HG03159 (cell line): ENCODE measurements around the gene TRMT1.

Experiments
- ATAC-seq: cut with Tn5 transposase; IDR thresholded peaks from one replicate; pipeline ENCODE4 v1.9.1; 2021; ENCODE audit warnings: mild to moderate bottlenecking, moderate library complexity; ENCODE audit not compliant: unreplicated experiment

Gene TRMT1

GRCh38 chr19:13074378-13074777 is 42.2 kb downstream of the TRMT1 start:
- no peak for ATAC-seq

DNA sequence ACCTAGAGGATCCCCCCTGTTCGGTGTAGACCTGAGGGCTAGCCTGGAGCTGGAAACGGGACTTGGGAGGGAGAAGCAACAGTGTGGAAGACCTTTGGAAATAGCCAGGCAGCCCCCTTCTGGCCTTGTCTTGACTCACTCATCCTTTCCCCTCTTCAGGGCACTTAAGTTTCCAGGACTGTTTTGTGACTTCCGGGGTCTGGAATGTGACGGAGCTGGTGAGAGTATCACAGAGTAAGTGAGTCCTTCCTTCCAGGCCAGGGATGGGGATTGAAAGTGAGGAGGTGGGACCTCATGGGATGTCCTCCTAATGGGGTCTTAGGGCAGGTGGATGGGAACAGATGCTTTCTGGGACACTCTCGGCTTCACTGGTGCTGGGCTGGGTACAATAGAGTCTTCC is 43.3 kb downstream of the TRMT1 start:
- ATAC-seq: no peak

DNA sequence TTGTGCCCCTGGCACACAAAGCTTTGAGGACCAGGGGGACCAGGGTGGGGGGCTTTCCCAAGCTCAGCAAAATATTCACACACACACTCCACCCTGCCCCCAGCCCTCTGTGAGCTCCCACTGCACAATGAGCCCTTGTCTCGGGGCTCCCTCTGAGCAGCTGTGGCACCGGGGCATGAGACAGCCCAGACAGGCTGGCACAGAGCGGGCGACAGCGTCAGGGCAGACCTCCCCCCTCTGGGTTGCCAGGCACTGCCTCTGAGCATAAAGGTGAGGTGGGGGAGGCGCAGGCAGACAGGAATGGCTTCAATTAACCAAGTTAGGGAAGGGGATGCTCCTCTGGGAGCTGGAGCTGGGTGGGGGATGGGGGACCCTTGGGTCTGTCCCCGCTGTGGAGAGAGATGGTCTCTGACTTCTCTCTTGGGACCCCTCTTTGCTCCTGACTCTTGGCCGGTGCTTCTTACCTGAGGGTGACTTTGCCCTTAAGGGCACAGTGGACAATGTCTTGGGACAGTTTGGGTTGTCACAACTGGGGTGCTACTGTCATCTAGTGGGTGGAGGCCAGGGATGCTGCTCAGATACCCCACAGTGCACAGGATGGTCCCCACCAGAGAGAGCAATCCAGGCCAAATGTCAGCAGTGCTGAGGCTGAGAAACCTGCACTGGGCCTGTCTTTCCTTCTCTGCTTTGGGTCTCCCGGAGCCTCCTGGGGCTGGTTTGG is 44.2 kb downstream of the TRMT1 start:
- no peak for ATAC-seq

DNA sequence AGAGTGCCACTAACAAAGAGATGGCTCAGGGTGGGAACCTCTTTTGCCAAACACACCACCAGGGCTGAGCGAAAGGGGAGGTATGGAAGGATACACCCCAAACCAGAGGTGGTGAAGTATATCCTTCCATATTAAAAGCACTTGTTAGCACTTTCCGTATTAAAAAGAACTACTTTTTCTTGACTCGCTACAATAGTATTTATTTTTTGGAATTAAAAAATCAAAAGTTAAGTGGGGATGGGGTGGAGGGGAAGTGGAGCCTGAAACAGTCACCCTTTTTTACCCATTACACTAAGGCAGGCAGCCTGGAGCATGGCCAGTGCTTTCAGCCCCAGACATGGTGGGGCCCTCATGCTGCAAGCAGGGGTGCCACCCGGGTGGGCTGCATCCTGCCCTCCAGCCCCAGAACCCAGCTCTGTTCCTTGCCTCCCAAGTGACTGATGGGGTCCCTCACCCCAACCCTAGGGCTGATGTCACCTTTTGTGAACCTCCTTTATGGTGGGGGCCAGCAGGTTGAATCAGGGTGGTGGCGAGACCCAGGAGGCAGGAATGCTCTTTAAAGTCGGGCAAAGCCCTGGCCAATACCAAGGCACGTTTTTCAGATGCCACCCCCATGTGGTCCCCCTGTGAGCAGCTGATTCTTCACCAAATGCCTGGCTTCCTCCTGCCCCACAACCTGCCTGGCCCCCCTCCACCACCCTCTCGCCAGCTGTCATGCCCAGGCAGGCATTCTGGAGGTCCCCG is 44.9 kb downstream of the TRMT1 start:
- ATAC-seq: no peak

- no peak for ATAC-seq
Measured at GRCh38 chr19:13070425-13071140, 46.0 kb downstream of the TRMT1 start.

GRCh38 chr19:13069415-13070359 is 46.9 kb downstream of the TRMT1 start:
- ATAC-seq: no peak

GRCh38 chr19:13068085-13068846 is 48.3 kb downstream of the TRMT1 start:
- no peak for ATAC-seq

- ATAC-seq: no peak
Measured at GRCh38 chr19:13066933-13067807, 49.4 kb downstream of the TRMT1 start.

GRCh38 chr19:13066226-13066625 is 50.3 kb downstream of the TRMT1 start:
- no peak for ATAC-seq

DNA sequence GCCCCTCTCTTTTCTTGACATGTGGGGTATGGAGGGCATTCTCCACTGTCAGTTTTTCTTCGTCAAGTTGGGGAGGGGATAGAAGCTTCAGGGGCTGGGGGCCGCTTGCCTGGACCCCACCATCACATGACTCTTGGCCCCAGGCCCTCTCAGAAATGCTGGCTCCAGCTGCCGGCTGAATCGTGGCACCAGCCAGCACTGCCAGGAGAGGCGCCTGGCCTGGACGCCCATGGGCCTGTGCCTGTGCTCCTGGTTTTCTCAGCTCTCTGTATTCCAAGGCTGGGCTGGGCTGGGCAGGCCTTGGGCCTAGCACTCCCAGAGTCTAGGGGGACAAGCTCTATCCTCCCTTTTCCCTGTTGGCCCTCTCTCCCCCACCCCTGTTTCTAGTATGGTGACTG is 52.4 kb downstream of the TRMT1 start:
- ATAC-seq: no peak

GRCh38 chr19:13063461-13064091 is 53.0 kb downstream of the TRMT1 start:
- no peak for ATAC-seq

- ATAC-seq: no peak
Measured at GRCh38 chr19:13062317-13062716, 54.2 kb downstream of the TRMT1 start.

DNA sequence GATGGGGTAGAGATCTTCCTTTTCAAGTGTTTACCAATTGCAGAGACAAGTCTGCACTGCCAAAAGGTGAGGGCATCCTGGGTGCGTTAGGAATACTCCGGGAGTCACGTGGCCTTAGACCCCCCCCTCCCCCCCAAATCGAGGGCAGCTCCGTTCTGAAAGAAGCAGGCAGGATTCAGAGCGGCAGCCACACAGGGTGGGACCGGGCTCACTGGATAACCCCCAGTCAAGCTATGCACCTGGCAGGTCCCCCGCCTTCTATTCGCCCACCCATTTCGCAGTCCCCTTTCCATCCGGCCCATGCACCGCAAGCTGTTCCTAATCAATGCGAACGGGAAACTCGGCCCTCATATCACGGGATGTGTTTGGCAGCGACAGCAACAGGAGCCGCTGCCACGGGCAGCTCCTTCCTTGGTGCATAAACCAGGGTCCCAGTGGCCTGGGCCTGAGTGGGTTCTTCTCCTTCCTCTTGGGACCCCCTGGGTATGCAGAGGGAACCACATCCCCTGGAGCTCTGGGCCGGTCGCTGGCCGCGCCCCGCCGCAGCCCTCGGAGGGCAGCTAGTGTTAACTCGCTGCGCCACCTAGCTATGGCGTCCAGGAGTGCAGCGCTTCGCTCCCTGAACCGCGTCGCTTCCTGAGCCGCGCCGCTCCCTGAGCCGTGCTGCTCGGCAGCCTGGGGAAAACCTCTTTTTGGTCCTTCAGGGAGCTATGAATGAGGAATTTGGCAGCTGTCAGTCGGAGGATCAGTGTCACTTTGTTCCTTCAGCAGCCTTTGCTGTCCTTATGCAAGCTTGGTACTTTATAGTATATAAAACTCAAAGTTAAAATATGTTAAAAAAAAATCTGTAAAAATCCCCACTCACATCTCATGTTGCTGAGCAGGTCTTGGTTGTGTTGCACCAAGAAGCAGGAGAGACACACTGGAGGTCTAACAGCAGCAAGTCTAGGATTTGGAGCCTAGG is 55.3 kb downstream of the TRMT1 start:
- no peak for ATAC-seq

- ATAC-seq: no peak
Measured at GRCh38 chr19:13060233-13060963, 56.1 kb downstream of the TRMT1 start.

- ATAC-seq: no peak
Measured at GRCh38 chr19:13058951-13059660, 57.4 kb downstream of the TRMT1 start.

DNA sequence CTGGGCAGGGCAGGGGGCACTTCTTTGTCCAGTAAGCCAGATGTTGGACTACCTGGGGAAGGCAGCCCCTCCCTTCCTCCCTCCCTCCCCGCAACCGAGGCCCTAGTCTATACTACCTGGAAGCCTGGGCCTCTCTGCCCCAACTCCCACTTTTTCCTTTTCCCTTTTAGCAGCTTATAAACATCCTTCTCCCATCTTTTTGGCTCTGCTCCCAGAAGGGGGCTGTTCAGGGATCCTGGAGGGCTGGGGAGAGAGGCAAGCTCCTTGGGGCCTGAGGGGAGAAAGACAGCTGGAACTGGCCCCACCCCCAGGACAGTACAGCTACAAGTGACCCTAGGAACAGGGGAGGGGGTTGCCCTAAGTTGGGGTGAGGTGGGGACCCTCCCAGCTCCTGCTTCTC is 58.8 kb downstream of the TRMT1 start:
- no peak for ATAC-seq
